MM.1S (cell line): Measurements from ENCODE around the gene FARP2.

Experiments
- DNase-seq: peaks from one replicate; pipeline ENCODE4 v3.0.0-alpha.2; 2015
- H2AFZ ChIP-seq: fragments of 300-600 bp; sonication (generic); 2 replicates; pipeline ENCODE4 v1.6.0; 2016; ENCODE audit warnings: antibody characterized with exemption, low read length
- H3F3A ChIP-seq: fragments of 300-600 bp; sonication (generic); 2 replicates; pipeline ENCODE4 v1.6.1; 2016; ENCODE audit warnings: mild to moderate bottlenecking, antibody characterized with exemption, low read length, moderate library complexity, mixed read lengths; ENCODE audit not compliant: insufficient read depth
- H3K27ac ChIP-seq: fragments of 300-600 bp; sonication (generic); 2 replicates; pipeline ENCODE4 v1.5.1; 2016; ENCODE audit warnings: mild to moderate bottlenecking, low read length
- H3K27me3 ChIP-seq: fragments of 300-600 bp; sonication (generic); replicated peaks from 2 replicates; pipeline ENCODE4 v1.6.0; 2016; ENCODE audit warnings: low read length; ENCODE audit not compliant: insufficient read depth
- H3K36me3 ChIP-seq: fragments of 300-600 bp; sonication (generic); replicated peaks from 2 replicates; pipeline ENCODE4 v1.6.1; 2016; ENCODE audit warnings: mild to moderate bottlenecking, low read length, mixed read lengths; ENCODE audit not compliant: insufficient read depth
- H3K4me1 ChIP-seq: fragments of 300-600 bp; sonication (generic); 2 replicates; pipeline ENCODE4 v1.6.1; 2016; ENCODE audit warnings: low read length, mixed read lengths
- H3K4me2 ChIP-seq: fragments of 300-600 bp; sonication (generic); 2 replicates; pipeline ENCODE4 v1.6.0; 2016; ENCODE audit warnings: low read depth, low read length
- H3K4me3 ChIP-seq: fragments of 300-600 bp; sonication (generic); 2 replicates; pipeline ENCODE4 v1.5.1; 2016; ENCODE audit warnings: low read length, mixed read lengths
- H3K79me2 ChIP-seq: fragments of 300-600 bp; sonication (generic); 2 replicates; pipeline ENCODE4 v1.6.1; 2016; ENCODE audit warnings: mixed run types, low read length, mixed read lengths
- H3K9ac ChIP-seq: fragments of 300-600 bp; sonication (generic); 2 replicates; pipeline ENCODE4 v1.6.1; 2016; ENCODE audit warnings: low read length, mixed read lengths
- H3K9me2 ChIP-seq: fragments of 300-600 bp; sonication (generic); replicated peaks from 2 replicates; pipeline ENCODE4 v1.6.1; 2016; ENCODE audit warnings: mild to moderate bottlenecking, low read length, mixed read lengths; ENCODE audit not compliant: insufficient read depth
- H3K9me3 ChIP-seq: fragments of 300-600 bp; sonication (generic); replicated peaks from 2 replicates; pipeline ENCODE4 v1.6.1; 2016; ENCODE audit warnings: mild to moderate bottlenecking, low read length, mixed read lengths; ENCODE audit not compliant: insufficient read depth
- H4K20me1 ChIP-seq: fragments of 300-600 bp; sonication (generic); 2 replicates; pipeline ENCODE4 v1.6.1; 2016; ENCODE audit warnings: mild to moderate bottlenecking, low read length, moderate library complexity, mixed read lengths; ENCODE audit not compliant: insufficient read depth
- CTCF ChIP-seq: fragments of 300-600 bp; sonication (generic); IDR thresholded peaks from 2 replicates; pipeline ENCODE4 v1.5.1; 2016; ENCODE audit warnings: antibody characterized with exemption, low read length, mixed read lengths
- EZH2 ChIP-seq: fragments of 300-600 bp; sonication (generic); optimal IDR thresholded peaks from 2 replicates; pipeline ENCODE3; 2017; ENCODE audit warnings: low read depth, mild to moderate bottlenecking, antibody characterized with exemption, low read length, mixed read lengths
- EZH2phosphoT487 ChIP-seq: fragments of 300-600 bp; sonication (generic); IDR thresholded peaks from 2 replicates; pipeline ENCODE4 v1.6.1; 2018; ENCODE audit warnings: antibody characterized with exemption, low read length

FARP2 gene

GRCh38 chr2:241540771-241541561 lies 184.9 kb downstream of the FARP2 start:
- no peaks in the 10 kb centered on the region for H3K36me3 ChIP-seq
- no peak for DNase-seq
- no peak overlapping the region for H3K4me3 ChIP-seq
- H3K79me2 ChIP-seq = no peaks in the 10 kb centered on the region
- no peaks in the 10 kb centered on the region for H3K4me1 ChIP-seq
- no peak overlapping the region for H3K27ac ChIP-seq
- H3K9me3 ChIP-seq = no peaks in the 10 kb centered on the region
- no peaks in the 10 kb centered on the region for H3F3A ChIP-seq
- H3K9ac ChIP-seq = no peak overlapping the region
- no peak overlapping the region for H2AFZ ChIP-seq
- no peaks in the 10 kb centered on the region for H4K20me1 ChIP-seq
- H3K9me2 ChIP-seq = no peaks in the 10 kb centered on the region
- peaks cover 4% of the 10 kb centered on the region; the same call in 1 of the 2 replicates for H3K27me3 ChIP-seq
- TF ChIP-seq EZH2 (no peak), CTCF (no peak), EZH2phosphoT487 (no peak)
- H3K4me2 ChIP-seq = no peak overlapping the region

- Histone ChIP-seq H3K4me2 (no peak overlapping the region), H3K27me3 (peaks cover 12% of the 10 kb centered on the region), H3K4me1 (no peaks in the 10 kb centered on the region), H3K9me3 (no peaks in the 10 kb centered on the region), H2AFZ (no peak overlapping the region), H3K36me3 (no peaks in the 10 kb centered on the region), H3K9ac (no peak overlapping the region), H3K4me3 (no peak overlapping the region), H3K79me2 (no peaks in the 10 kb centered on the region), H3K9me2 (no peaks in the 10 kb centered on the region), H4K20me1 (no peaks in the 10 kb centered on the region), H3F3A (no peaks in the 10 kb centered on the region), H3K27ac (no peak overlapping the region)
- TF ChIP-seq EZH2 = no peak
- no peak for TF ChIP-seq CTCF
- TF ChIP-seq EZH2phosphoT487 = no peak
- no peak for DNase-seq
Observed at GRCh38 chr2:241541564-241542277, 185.6 kb downstream of the FARP2 start.

- H3K9me2 ChIP-seq = no peaks in the 10 kb centered on the region
- H3K9me3 ChIP-seq = no peaks in the 10 kb centered on the region
- H4K20me1 ChIP-seq = no peaks in the 10 kb centered on the region
- no peak overlapping the region for H3K9ac ChIP-seq
- no peaks in the 10 kb centered on the region for H3F3A ChIP-seq
- H3K79me2 ChIP-seq = no peaks in the 10 kb centered on the region
- no peak overlapping the region for H3K4me2 ChIP-seq
- no peak overlapping the region for H2AFZ ChIP-seq
- no peak for DNase-seq
- no peaks in the 10 kb centered on the region for H3K36me3 ChIP-seq
- H3K27me3 ChIP-seq = peaks cover 17% of the 10 kb centered on the region
- no peak overlapping the region for H3K4me3 ChIP-seq
- no peaks in the 10 kb centered on the region for H3K4me1 ChIP-seq
- no peak for TF ChIP-seq EZH2phosphoT487
- no peak for TF ChIP-seq EZH2
- no peak for TF ChIP-seq CTCF
- H3K27ac ChIP-seq = no peak overlapping the region
Observed at GRCh38 chr2:241542278-241542605, 186.2 kb downstream of the FARP2 start.
